H9 (cell line): ENCODE measurements around the gene TUBB4B. TPM values are rescaled to one million over a fixed set of nuclear protein-coding genes. Genes with fewer than 3 reads are reported as not detected.

Source experiments
- DNase-seq: peaks from one replicate; pipeline ENCODE4 v3.0.0-alpha.2; 2017
- H2AFZ ChIP-seq: one replicate; pipeline ENCODE4 v1.6.1; 2013; ENCODE audit warnings: mild to moderate bottlenecking, low read length, control low read depth, moderate library complexity
- H2AK5ac ChIP-seq: 2 replicates; pipeline ENCODE4 v1.6.1; 2013; ENCODE audit warnings: low read length, control low read depth, mixed read lengths; ENCODE audit not compliant: insufficient read length
- H2BK120ac ChIP-seq: one replicate; pipeline ENCODE4 v1.6.1; 2013; ENCODE audit warnings: low read depth, mild to moderate bottlenecking, low read length, control low read depth, inconsistent platforms; ENCODE audit not compliant: poor library complexity, severe bottlenecking
- H2BK12ac ChIP-seq: 2 replicates; pipeline ENCODE4 v1.6.1; 2013; ENCODE audit warnings: low read length, control low read depth, mixed read lengths, low read depth; ENCODE audit not compliant: insufficient read length
- H2BK15ac ChIP-seq: 2 replicates; pipeline ENCODE4 v1.6.1; 2013; ENCODE audit warnings: low read depth, low read length, control low read depth
- H2BK20ac ChIP-seq: one replicate; pipeline ENCODE4 v1.6.1; 2013; ENCODE audit warnings: low read depth, mild to moderate bottlenecking, low read length, control low read depth, inconsistent platforms; ENCODE audit not compliant: poor library complexity, severe bottlenecking
- H2BK5ac ChIP-seq: 2 replicates; pipeline ENCODE4 v1.6.1; 2013; ENCODE audit warnings: low read length, control low read depth, mixed read lengths; ENCODE audit not compliant: insufficient read length
- H3K14ac ChIP-seq: 2 replicates; pipeline ENCODE4 v1.6.1; 2013; ENCODE audit warnings: low read length, control low read depth; ENCODE audit not compliant: insufficient read depth
- H3K18ac ChIP-seq: 2 replicates; pipeline ENCODE4 v1.6.1; 2013; ENCODE audit warnings: low read depth, mild to moderate bottlenecking, mixed read lengths, low read length, control low read depth; ENCODE audit not compliant: insufficient read length
- H3K23ac ChIP-seq: 2 replicates; pipeline ENCODE4 v1.6.1; 2013; ENCODE audit warnings: low read length, control low read depth, mixed read lengths, low read depth; ENCODE audit not compliant: insufficient read length
- H3K23me2 ChIP-seq: 2 replicates; pipeline ENCODE4 v1.6.1; 2013; ENCODE audit warnings: low read depth, mild to moderate bottlenecking, mixed read lengths, low read length, control low read depth; ENCODE audit not compliant: insufficient read length, poor library complexity, severe bottlenecking
- H3K27ac ChIP-seq: 2 replicates; pipeline ENCODE4 v1.5.1; 2013; ENCODE audit warnings: low read length, control low read depth, mixed read lengths, low read depth; ENCODE audit not compliant: insufficient read length
- H3K27me3 ChIP-seq: 2 replicates; pipeline ENCODE4 v1.6.1; 2013; ENCODE audit warnings: low read length, control low read depth, inconsistent platforms; ENCODE audit not compliant: insufficient read depth
- H3K4ac ChIP-seq: 2 replicates; pipeline ENCODE4 v1.6.1; 2013; ENCODE audit warnings: low read depth, mild to moderate bottlenecking, control low read depth, inconsistent platforms, low read length, moderate library complexity
- H3K4me1 ChIP-seq: 2 replicates; pipeline ENCODE4 v1.6.1; 2013; ENCODE audit warnings: low read length, control low read depth, inconsistent platforms; ENCODE audit not compliant: insufficient read depth
- H3K4me2 ChIP-seq: 2 replicates; pipeline ENCODE4 v1.6.1; 2013; ENCODE audit warnings: low read length, control low read depth, mixed read lengths; ENCODE audit not compliant: insufficient read length, insufficient read depth
- H3K56ac ChIP-seq: 2 replicates; pipeline ENCODE4 v1.6.1; 2013; ENCODE audit warnings: low read depth, mild to moderate bottlenecking, mixed read lengths, low read length, control low read depth; ENCODE audit not compliant: insufficient read length
- H3K79me1 ChIP-seq: 2 replicates; pipeline ENCODE4 v1.6.1; 2013; ENCODE audit warnings: low read depth, mild to moderate bottlenecking, moderate library complexity, low read length, control low read depth, inconsistent platforms; ENCODE audit not compliant: insufficient read depth, poor library complexity, severe bottlenecking
- H3K79me2 ChIP-seq: 2 replicates; pipeline ENCODE4 v1.6.1; 2013; ENCODE audit warnings: low read length, control low read depth, inconsistent platforms; ENCODE audit not compliant: insufficient read depth
- H3K9ac ChIP-seq: 2 replicates; pipeline ENCODE4 v1.6.1; 2013; ENCODE audit warnings: low read length, control low read depth, mixed read lengths; ENCODE audit not compliant: insufficient read length; ENCODE audit errors: extremely low read depth
- H3K9me3 ChIP-seq: one replicate; pipeline ENCODE4 v1.6.1; 2013; ENCODE audit warnings: low read depth, low read length, inconsistent platforms; ENCODE audit not compliant: control insufficient read depth
- H3T11ph ChIP-seq: one replicate; pipeline ENCODE4 v1.6.1; 2013; ENCODE audit warnings: mild to moderate bottlenecking, low read length, control low read depth, inconsistent platforms
- H4K20me1 ChIP-seq: one replicate; pipeline ENCODE4 v1.6.1; 2013; ENCODE audit not compliant: control insufficient read depth, insufficient read length, insufficient read depth
- H4K5ac ChIP-seq: 2 replicates; pipeline ENCODE4 v1.6.1; 2013; ENCODE audit warnings: low read depth, mild to moderate bottlenecking, mixed read lengths, low read length, control low read depth; ENCODE audit not compliant: insufficient read length
- H4K8ac ChIP-seq: replicated peaks from 2 replicates; pipeline ENCODE4 v1.6.1; 2013; ENCODE audit warnings: low read length, control low read depth, mixed read lengths, low read depth; ENCODE audit not compliant: insufficient read length
- H4K91ac ChIP-seq: 2 replicates; pipeline ENCODE4 v1.6.1; 2013; ENCODE audit warnings: low read depth, mild to moderate bottlenecking, moderate library complexity, mixed read lengths, low read length, control low read depth; ENCODE audit not compliant: insufficient read length
- H3K27ac Mint-ChIP-seq, 3 experiments: 2 replicates in 2 of 3; 3 replicates in 1 of 3; pipeline ENCODE4 v1.8.0; 2020 to 2021; ENCODE audit warnings: mixed read lengths in 3 of 3, mild to moderate bottlenecking in 1 of 3, moderate library complexity in 1 of 3
- H3K27me3 Mint-ChIP-seq: 2 replicates; pipeline ENCODE4 v1.8.0; 2021; ENCODE audit warnings: low read depth, mild to moderate bottlenecking, moderate library complexity, mixed read lengths
- H3K36me3 Mint-ChIP-seq, 3 experiments: 2 replicates in 2 of 3; 3 replicates in 1 of 3; pipeline ENCODE4 v1.8.0; 2020 to 2021; ENCODE audit warnings: low read depth in 3 of 3, mixed read lengths in 3 of 3; ENCODE audit not compliant: insufficient read depth in 1 of 3
- H3K4me1 Mint-ChIP-seq, 2 experiments: 2 replicates each; pipeline ENCODE4 v1.8.0; 2020; ENCODE audit warnings: mixed read lengths in 2 of 2
- H3K4me3 Mint-ChIP-seq, 2 experiments: 2 replicates in 1 of 2; 3 replicates in 1 of 2; pipeline ENCODE4 v1.8.0; 2020 to 2021; ENCODE audit warnings: mild to moderate bottlenecking in 2 of 2, mixed read lengths in 2 of 2, moderate library complexity in 1 of 2
- H3K9me3 Mint-ChIP-seq, 2 experiments: 2 replicates in 1 of 2; 3 replicates in 1 of 2; pipeline ENCODE4 v1.8.0; 2020; ENCODE audit warnings: mild to moderate bottlenecking in 2 of 2, mixed read lengths in 2 of 2, moderate library complexity in 1 of 2
- CTCF ChIP-seq: fragments of 200-600 bp; sonication (generic); conservative IDR thresholded peaks from 3 replicates; pipeline ENCODE4 v1.8.0; 2021; ENCODE audit warnings: antibody characterized with exemption, mild to moderate bottlenecking
- WGBS: extraction: QIAGEN DNeasy Blood & Tissue Kit; methylation state at CpG from one replicate; pipeline ENCODE4 v1.1.7; 2013; ENCODE audit warnings: missing lambda C conversion rate, low lambda C conversion rate, mixed read lengths; ENCODE audit not compliant: insufficient read length; ENCODE audit errors: extremely low coverage; 5-methylcytosine and 5-hydroxymethylcytosine counted together
- total RNA-seq: library from RNA; stranded (reverse); gene quantifications from 2 replicates; pipeline ENCODE4 v1.2.1, GENCODE V29; 2021

Gene TUBB4B
- total RNA-seq, 1 experiment from 2014 or later = 378 TPM

GRCh38 chr9:137247135-137247915 is 6.2 kb downstream of the TUBB4B start:
- Histone ChIP-seq H4K91ac (no peak overlapping the region), H3K56ac (no peak overlapping the region), H2BK5ac (no peak overlapping the region), H4K8ac (no peak overlapping the region), H4K5ac (no peak overlapping the region), H3K23me2 (peaks cover 3% of the 10 kb centered on the region), H3K27me3 (no peaks in the 10 kb centered on the region), H3T11ph (no peak overlapping the region), H3K23ac (no peak overlapping the region), H3K18ac (no peak overlapping the region), H2AK5ac (no peak overlapping the region), H2BK120ac (no peak overlapping the region), H3K4me2 (no peak overlapping the region), H3K27ac (no peak overlapping the region), H3K14ac (no peak overlapping the region; the same call in 1 of the 2 replicates), H3K4ac (no peak overlapping the region), H3K9me3 (no peaks in the 10 kb centered on the region), H2BK15ac (no peak overlapping the region), H2AFZ (no peak overlapping the region), H3K79me2 (no peaks in the 10 kb centered on the region), H2BK20ac (no peak overlapping the region), H3K79me1 (no peaks in the 10 kb centered on the region), H3K4me1 (no peaks in the 10 kb centered on the region; the same call in 1 of the 2 replicates), H3K9ac (no peak overlapping the region), H4K20me1 (peaks cover 3% of the 10 kb centered on the region), H2BK12ac (no peak overlapping the region)
- no peaks in the 10 kb centered on the region; a peak in 1 of 5 replicates for H3K9me3 Mint-ChIP-seq
- DNase-seq = no peak
- peaks cover 17 to 26% of the 10 kb centered on the region in 2 experiments for H3K4me1 Mint-ChIP-seq
- H3K36me3 Mint-ChIP-seq = peaks cover 11 to 17% (median 14%) of the 10 kb centered on the region in 3 experiments; a peak in 6 of 7 replicates
- H3K4me3 Mint-ChIP-seq = no peak overlapping the region
- TF ChIP-seq CTCF = no peak
- no peak overlapping the region for H3K27ac Mint-ChIP-seq
- no CpG with 5 or more reads among the region's 20 CpGs for WGBS
- H3K27me3 Mint-ChIP-seq = peaks cover 40% of the 10 kb centered on the region
